22Rv1 (cell line): ENCODE measurements around the gene PCED1B.

Experiments
- ZFX ChIP-seq: fragments of 450-650 bp; IDR thresholded peaks from 2 replicates; pipeline ENCODE4 v1.6.1; 2017; ENCODE audit warnings: antibody characterized with exemption, borderline replicate concordance
- TF ChIP-seq, protein P1 (sequence below): fragments of 450-650 bp; IDR thresholded peaks from 2 replicates; pipeline ENCODE4 v1.5.1; 2017; ENCODE audit warnings: mild to moderate bottlenecking

DNA sequence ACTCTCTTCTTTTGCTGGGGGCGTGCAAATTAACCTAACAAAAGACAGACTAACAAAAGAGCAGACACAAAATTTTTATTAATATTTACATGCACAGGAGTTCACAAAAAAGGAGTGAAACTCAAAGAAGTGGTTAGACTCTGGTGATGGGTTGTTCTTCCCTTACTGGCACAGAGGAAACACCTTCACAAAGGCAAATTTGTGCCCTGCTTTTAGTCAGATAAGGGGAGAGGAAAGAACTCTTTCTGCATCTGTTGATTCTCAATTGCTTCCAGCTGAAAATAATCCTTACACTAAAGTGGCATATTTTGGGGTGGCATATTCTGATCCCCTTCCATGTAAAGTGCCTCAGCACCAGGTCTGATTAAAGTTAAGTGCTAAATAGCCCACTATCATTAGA is 190.5 kb downstream of the PCED1B start:
- TF ChIP-seq, protein P1, sequence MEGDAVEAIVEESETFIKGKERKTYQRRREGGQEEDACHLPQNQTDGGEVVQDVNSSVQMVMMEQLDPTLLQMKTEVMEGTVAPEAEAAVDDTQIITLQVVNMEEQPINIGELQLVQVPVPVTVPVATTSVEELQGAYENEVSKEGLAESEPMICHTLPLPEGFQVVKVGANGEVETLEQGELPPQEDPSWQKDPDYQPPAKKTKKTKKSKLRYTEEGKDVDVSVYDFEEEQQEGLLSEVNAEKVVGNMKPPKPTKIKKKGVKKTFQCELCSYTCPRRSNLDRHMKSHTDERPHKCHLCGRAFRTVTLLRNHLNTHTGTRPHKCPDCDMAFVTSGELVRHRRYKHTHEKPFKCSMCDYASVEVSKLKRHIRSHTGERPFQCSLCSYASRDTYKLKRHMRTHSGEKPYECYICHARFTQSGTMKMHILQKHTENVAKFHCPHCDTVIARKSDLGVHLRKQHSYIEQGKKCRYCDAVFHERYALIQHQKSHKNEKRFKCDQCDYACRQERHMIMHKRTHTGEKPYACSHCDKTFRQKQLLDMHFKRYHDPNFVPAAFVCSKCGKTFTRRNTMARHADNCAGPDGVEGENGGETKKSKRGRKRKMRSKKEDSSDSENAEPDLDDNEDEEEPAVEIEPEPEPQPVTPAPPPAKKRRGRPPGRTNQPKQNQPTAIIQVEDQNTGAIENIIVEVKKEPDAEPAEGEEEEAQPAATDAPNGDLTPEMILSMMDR: no peak
- no peak for TF ChIP-seq ZFX
